HL-60 (cell line): ENCODE data around the gene MAGI2.

Experiments used
- CTCF ChIP-seq: IDR thresholded peaks from one replicate; pipeline ENCODE4 v1.5.1; 2011; ENCODE audit warnings: low read length, control low read depth, inconsistent platforms; ENCODE audit not compliant: insufficient read depth
- GABPA ChIP-seq: IDR thresholded peaks from 2 replicates; pipeline ENCODE4 v1.6.1; 2012; ENCODE audit warnings: low read depth
- POLR2AphosphoS5 ChIP-seq: IDR thresholded peaks from 2 replicates; pipeline ENCODE4 v1.6.1; 2012; ENCODE audit warnings: low read depth
- SPI1 ChIP-seq: IDR thresholded peaks from 2 replicates; pipeline ENCODE4 v1.6.1; 2012; ENCODE audit warnings: low read depth, mild to moderate bottlenecking, borderline replicate concordance
- TF ChIP-seq, protein P1 (sequence below): IDR thresholded peaks from 2 replicates; pipeline ENCODE4 v1.6.1; 2012; ENCODE audit warnings: low read depth; ENCODE audit not compliant: insufficient replicate concordance

DNA sequence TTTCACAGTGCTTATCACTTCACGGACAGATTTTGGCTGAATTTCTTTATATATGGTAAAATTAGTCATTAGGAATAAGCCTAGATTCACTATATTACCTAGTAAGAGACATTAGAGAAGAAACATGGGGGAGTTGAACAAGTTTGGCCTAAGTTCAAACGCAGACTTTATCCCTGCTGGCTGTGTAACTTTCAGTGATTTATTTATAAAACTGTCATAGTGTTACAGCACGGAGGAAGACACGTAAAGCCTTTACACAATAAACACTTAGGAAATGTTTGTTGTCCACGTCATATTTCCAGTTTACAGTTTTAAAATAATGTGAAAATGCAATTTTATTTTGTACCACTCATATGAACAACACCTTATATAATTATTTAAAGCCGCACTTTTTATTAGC lies 661.5 kb downstream of the MAGI2 start:
- TF ChIP-seq POLR2AphosphoS5 (no peak), CTCF (no peak), GABPA (no peak), SPI1 (no peak)
- TF ChIP-seq, protein P1, sequence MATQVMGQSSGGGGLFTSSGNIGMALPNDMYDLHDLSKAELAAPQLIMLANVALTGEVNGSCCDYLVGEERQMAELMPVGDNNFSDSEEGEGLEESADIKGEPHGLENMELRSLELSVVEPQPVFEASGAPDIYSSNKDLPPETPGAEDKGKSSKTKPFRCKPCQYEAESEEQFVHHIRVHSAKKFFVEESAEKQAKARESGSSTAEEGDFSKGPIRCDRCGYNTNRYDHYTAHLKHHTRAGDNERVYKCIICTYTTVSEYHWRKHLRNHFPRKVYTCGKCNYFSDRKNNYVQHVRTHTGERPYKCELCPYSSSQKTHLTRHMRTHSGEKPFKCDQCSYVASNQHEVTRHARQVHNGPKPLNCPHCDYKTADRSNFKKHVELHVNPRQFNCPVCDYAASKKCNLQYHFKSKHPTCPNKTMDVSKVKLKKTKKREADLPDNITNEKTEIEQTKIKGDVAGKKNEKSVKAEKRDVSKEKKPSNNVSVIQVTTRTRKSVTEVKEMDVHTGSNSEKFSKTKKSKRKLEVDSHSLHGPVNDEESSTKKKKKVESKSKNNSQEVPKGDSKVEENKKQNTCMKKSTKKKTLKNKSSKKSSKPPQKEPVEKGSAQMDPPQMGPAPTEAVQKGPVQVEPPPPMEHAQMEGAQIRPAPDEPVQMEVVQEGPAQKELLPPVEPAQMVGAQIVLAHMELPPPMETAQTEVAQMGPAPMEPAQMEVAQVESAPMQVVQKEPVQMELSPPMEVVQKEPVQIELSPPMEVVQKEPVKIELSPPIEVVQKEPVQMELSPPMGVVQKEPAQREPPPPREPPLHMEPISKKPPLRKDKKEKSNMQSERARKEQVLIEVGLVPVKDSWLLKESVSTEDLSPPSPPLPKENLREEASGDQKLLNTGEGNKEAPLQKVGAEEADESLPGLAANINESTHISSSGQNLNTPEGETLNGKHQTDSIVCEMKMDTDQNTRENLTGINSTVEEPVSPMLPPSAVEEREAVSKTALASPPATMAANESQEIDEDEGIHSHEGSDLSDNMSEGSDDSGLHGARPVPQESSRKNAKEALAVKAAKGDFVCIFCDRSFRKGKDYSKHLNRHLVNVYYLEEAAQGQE = no peak
